Mesendoderm (in vitro differentiated cells): ENCODE measurements around the gene C16orf95.

Experiments used
- DNase-seq: peaks from one replicate; pipeline ENCODE4 v3.0.0; 2013
- H2AK5ac ChIP-seq: 2 replicates; pipeline ENCODE4 v1.6.1; 2013; ENCODE audit warnings: low read length, inconsistent platforms
- H2BK120ac ChIP-seq: 2 replicates; pipeline ENCODE4 v1.6.1; 2013; ENCODE audit warnings: low read depth, mild to moderate bottlenecking, low read length, moderate library complexity, mixed read lengths
- H2BK15ac ChIP-seq: replicated peaks from 2 replicates; pipeline ENCODE4 v1.6.1; 2013; ENCODE audit warnings: low read depth, mild to moderate bottlenecking, moderate library complexity
- H2BK5ac ChIP-seq: 2 replicates; pipeline ENCODE4 v1.6.1; 2013; ENCODE audit warnings: low read length, inconsistent platforms
- H3K18ac ChIP-seq: 2 replicates; pipeline ENCODE4 v1.6.1; 2013; ENCODE audit warnings: mild to moderate bottlenecking, low read length, mixed read lengths
- H3K23ac ChIP-seq: one replicate; pipeline ENCODE4 v1.6.1; 2013; ENCODE audit warnings: low read length
- H3K27ac ChIP-seq: 2 replicates; pipeline ENCODE4 v1.5.1; 2013; ENCODE audit warnings: low read depth, mild to moderate bottlenecking, inconsistent platforms, low read length, moderate library complexity
- H3K27me3 ChIP-seq: 2 replicates; pipeline ENCODE4 v1.6.1; 2013; ENCODE audit warnings: low read length, control low read depth, mild to moderate bottlenecking, inconsistent platforms; ENCODE audit not compliant: insufficient read depth, poor library complexity
- H3K36me3 ChIP-seq: 2 replicates; pipeline ENCODE4 v1.6.1; 2013; ENCODE audit warnings: low read length, inconsistent platforms; ENCODE audit not compliant: control insufficient read depth, insufficient read depth
- H3K4ac ChIP-seq: one replicate; pipeline ENCODE4 v1.6.1; 2013; ENCODE audit warnings: low read depth, mild to moderate bottlenecking, low read length, moderate library complexity
- H3K4me1 ChIP-seq: 2 replicates; pipeline ENCODE4 v1.6.1; 2013; ENCODE audit warnings: low read depth, low read length, inconsistent platforms; ENCODE audit not compliant: control insufficient read depth
- H3K4me2 ChIP-seq: 2 replicates; pipeline ENCODE4 v1.6.1; 2013; ENCODE audit warnings: low read length
- H3K4me3 ChIP-seq: 2 replicates; pipeline ENCODE4 v1.5.1; 2013; ENCODE audit warnings: mild to moderate bottlenecking, low read length
- H3K56ac ChIP-seq: one replicate; pipeline ENCODE4 v1.6.1; 2013; ENCODE audit warnings: low read length
- H3K79me1 ChIP-seq: 2 replicates; pipeline ENCODE4 v1.6.1; 2013; ENCODE audit warnings: low read length, inconsistent platforms
- H3K79me2 ChIP-seq: 2 replicates; pipeline ENCODE4 v1.6.1; 2013; ENCODE audit warnings: mild to moderate bottlenecking, low read length; ENCODE audit not compliant: control insufficient read depth, insufficient read depth
- H3K9ac ChIP-seq: 2 replicates; pipeline ENCODE4 v1.6.1; 2013; ENCODE audit warnings: low read length, inconsistent platforms
- H4K5ac ChIP-seq: one replicate; pipeline ENCODE4 v1.6.1; 2013; ENCODE audit warnings: low read length
- H4K8ac ChIP-seq: one replicate; pipeline ENCODE4 v1.6.1; 2013; ENCODE audit warnings: low read depth, mild to moderate bottlenecking, control low read depth, low read length, moderate library complexity
- WGBS: extraction: QIAGEN DNeasy Blood & Tissue Kit; methylation state at CpG from one replicate; pipeline ENCODE4 v1.1.7; 2013; ENCODE audit warnings: low lambda C conversion rate, missing lambda C conversion rate; ENCODE audit not compliant: insufficient coverage; ENCODE audit errors: extremely low coverage; 5-methylcytosine and 5-hydroxymethylcytosine counted together

Gene C16orf95

GRCh38 chr16:87271256-87271655 is 45.9 kb downstream of the C16orf95 start:
- Histone ChIP-seq H3K27me3 (no peaks in the 10 kb centered on the region), H3K79me2 (no peaks in the 10 kb centered on the region), H4K8ac (no peak overlapping the region), H3K18ac (no peak overlapping the region), H3K4me3 (no peak overlapping the region), H3K4me2 (no peak overlapping the region), H4K5ac (no peak overlapping the region), H2AK5ac (no peak overlapping the region), H3K4ac (no peak overlapping the region), H3K9ac (no peak overlapping the region), H3K79me1 (no peaks in the 10 kb centered on the region), H3K23ac (no peak overlapping the region), H3K27ac (no peak overlapping the region), H3K4me1 (no peaks in the 10 kb centered on the region), H3K56ac (no peak overlapping the region), H2BK5ac (no peak overlapping the region), H3K36me3 (no peaks in the 10 kb centered on the region), H2BK15ac (no peak overlapping the region), H2BK120ac (no peak overlapping the region)
- WGBS = no CpG with 5 or more reads among the region's 11 CpGs
- no peak for DNase-seq

GRCh38 chr16:87267566-87267965 is 49.6 kb downstream of the C16orf95 start:
- Histone ChIP-seq H2BK15ac (no peak overlapping the region), H3K18ac (no peak overlapping the region), H3K36me3 (no peaks in the 10 kb centered on the region), H3K56ac (no peak overlapping the region), H2BK5ac (no peak overlapping the region), H3K4me2 (no peak overlapping the region), H4K5ac (no peak overlapping the region), H3K27ac (no peak overlapping the region), H3K4ac (no peak overlapping the region), H3K4me3 (no peak overlapping the region), H3K79me2 (no peaks in the 10 kb centered on the region), H4K8ac (no peak overlapping the region), H2BK120ac (no peak overlapping the region), H3K79me1 (no peaks in the 10 kb centered on the region), H3K9ac (no peak overlapping the region), H2AK5ac (no peak overlapping the region), H3K23ac (no peak overlapping the region), H3K4me1 (no peaks in the 10 kb centered on the region), H3K27me3 (no peaks in the 10 kb centered on the region)
- DNase-seq = no peak
- WGBS = no CpG with 5 or more reads among the region's 8 CpGs

- Histone ChIP-seq H3K4me3 (no peak overlapping the region), H3K4me2 (no peak overlapping the region), H3K23ac (no peak overlapping the region), H2BK120ac (no peak overlapping the region), H3K27ac (no peak overlapping the region), H2BK5ac (no peak overlapping the region), H3K9ac (no peak overlapping the region), H3K18ac (no peak overlapping the region), H4K8ac (no peak overlapping the region), H3K79me1 (no peaks in the 10 kb centered on the region), H3K79me2 (no peaks in the 10 kb centered on the region), H3K4me1 (no peaks in the 10 kb centered on the region), H3K27me3 (no peaks in the 10 kb centered on the region), H2AK5ac (no peak overlapping the region), H3K36me3 (no peaks in the 10 kb centered on the region), H3K56ac (no peak overlapping the region), H4K5ac (no peak overlapping the region), H2BK15ac (no peak overlapping the region), H3K4ac (no peak overlapping the region)
- DNase-seq = peak; percentile 17
- no CpG with 5 or more reads among the region's 4 CpGs for WGBS
Observed at GRCh38 chr16:87266846-87267245, 50.3 kb downstream of the C16orf95 start.

GRCh38 chr16:87265261-87265660 is 51.9 kb downstream of the C16orf95 start:
- Histone ChIP-seq H3K4me2 (no peak overlapping the region), H3K36me3 (no peaks in the 10 kb centered on the region), H3K4ac (no peak overlapping the region), H2BK5ac (no peak overlapping the region), H3K4me3 (no peak overlapping the region), H3K27ac (no peak overlapping the region), H2BK120ac (no peak overlapping the region), H3K27me3 (no peaks in the 10 kb centered on the region), H3K23ac (no peak overlapping the region), H3K18ac (no peak overlapping the region), H2BK15ac (no peak overlapping the region), H3K4me1 (no peaks in the 10 kb centered on the region), H4K5ac (no peak overlapping the region), H3K9ac (no peak overlapping the region), H2AK5ac (no peak overlapping the region), H4K8ac (no peak overlapping the region), H3K79me2 (no peaks in the 10 kb centered on the region), H3K56ac (no peak overlapping the region), H3K79me1 (no peaks in the 10 kb centered on the region)
- WGBS = no CpG with 5 or more reads among the region's 4 CpGs
- no peak for DNase-seq

- no peak for DNase-seq
- Histone ChIP-seq H2BK5ac (no peak overlapping the region), H3K23ac (no peak overlapping the region), H3K36me3 (no peaks in the 10 kb centered on the region), H3K4me2 (no peak overlapping the region), H4K5ac (no peak overlapping the region), H2BK120ac (no peak overlapping the region), H3K4ac (no peak overlapping the region), H3K4me1 (no peaks in the 10 kb centered on the region), H3K27ac (no peak overlapping the region), H3K56ac (no peak overlapping the region), H3K4me3 (no peak overlapping the region), H2AK5ac (no peak overlapping the region), H3K9ac (no peak overlapping the region), H4K8ac (no peak overlapping the region), H3K27me3 (no peaks in the 10 kb centered on the region), H3K79me1 (no peaks in the 10 kb centered on the region), H2BK15ac (no peak overlapping the region), H3K79me2 (no peaks in the 10 kb centered on the region), H3K18ac (no peak overlapping the region)
- no CpG with 5 or more reads among the region's 2 CpGs for WGBS
Observed at GRCh38 chr16:87264634-87265033, 52.6 kb downstream of the C16orf95 start.

- WGBS = no CpG with 5 or more reads among the region's 15 CpGs
- H3K79me2 ChIP-seq = no peaks in the 10 kb centered on the region
- H3K9ac ChIP-seq = no peak overlapping the region
- no peak overlapping the region for H2BK5ac ChIP-seq
- DNase-seq = no peak
- no peak overlapping the region for H4K8ac ChIP-seq
- H4K5ac ChIP-seq = no peak overlapping the region
- H3K56ac ChIP-seq = no peak overlapping the region
- H3K4me3 ChIP-seq = no peak overlapping the region
- H3K27ac ChIP-seq = no peak overlapping the region
- H2BK120ac ChIP-seq = no peak overlapping the region
- H3K18ac ChIP-seq = no peak overlapping the region
- no peak overlapping the region for H2AK5ac ChIP-seq
- no peaks in the 10 kb centered on the region for H3K4me1 ChIP-seq
- no peaks in the 10 kb centered on the region for H3K79me1 ChIP-seq
- no peak overlapping the region for H3K4me2 ChIP-seq
- H3K4ac ChIP-seq = no peak overlapping the region
- H3K27me3 ChIP-seq = no peaks in the 10 kb centered on the region
- H2BK15ac ChIP-seq = no peak overlapping the region
- no peaks in the 10 kb centered on the region for H3K36me3 ChIP-seq
- no peak overlapping the region for H3K23ac ChIP-seq
Observed at GRCh38 chr16:87263418-87264052, 53.7 kb downstream of the C16orf95 start.
